Left forelimb (tissue), 1 donor: Measurements from ENCODE around the gene BPHL.
"Not testable (repeated sequence)": the region's sequence is repeated elsewhere in the genome, so short reads cannot be mapped to it uniquely, and the experiment has no call there.

ENCODE experiments used
- DNase-seq: peaks from one replicate; pipeline ENCODE4 v3.0.0-alpha.2; 2018; ENCODE audit warnings: low spot score

Gene BPHL

GRCh38 chr6:3156184-3157130 is 37.9 kb downstream of the BPHL start:
- DNase-seq: not testable (repeated sequence)

GRCh38 chr6:3157131-3157933 is 38.8 kb downstream of the BPHL start, which contains the start of gene TUBB2A:
Gene TUBB2A (minus strand): TSS chr6:3157544. CDS start chr6:3157463, 81 bp downstream.
- peak; percentile 92 for DNase-seq

GRCh38 chr6:3159805-3160781 is 41.6 kb downstream of the BPHL start:
- no peak for DNase-seq

- DNase-seq: no peak
These were observed 43.6 kb downstream of the BPHL start for GRCh38 chr6:3162067-3162497.

GRCh38 chr6:3162565-3163247 is 44.2 kb downstream of the BPHL start:
- peak; percentile 83 for DNase-seq

- DNase-seq: no peak
These were observed 44.7 kb downstream of the BPHL start for GRCh38 chr6:3163248-3163594.

- no peak for DNase-seq
These were observed 45.9 kb downstream of the BPHL start for GRCh38 chr6:3164388-3164787.

- no peak for DNase-seq
These were observed 47.4 kb downstream of the BPHL start for GRCh38 chr6:3165631-3166534.

GRCh38 chr6:3166535-3167225 is 48.2 kb downstream of the BPHL start:
- DNase-seq: not testable (repeated sequence)

- DNase-seq: not testable (repeated sequence)
These were observed 49.5 kb downstream of the BPHL start for GRCh38 chr6:3168046-3168445.

- DNase-seq: not testable (repeated sequence)
These were observed 52.2 kb downstream of the BPHL start for GRCh38 chr6:3170676-3171075.

- not testable (repeated sequence) for DNase-seq
These were observed 53.0 kb downstream of the BPHL start for GRCh38 chr6:3171313-3172175.

- DNase-seq: not testable (repeated sequence)
These were observed 54.3 kb downstream of the BPHL start for GRCh38 chr6:3172789-3173188.

GRCh38 chr6:3173636-3174089 is 55.2 kb downstream of the BPHL start:
- DNase-seq: not testable (repeated sequence)

- no peak for DNase-seq
These were observed 57.3 kb downstream of the BPHL start for GRCh38 chr6:3175715-3176402.

GRCh38 chr6:3176562-3177355 is 58.2 kb downstream of the BPHL start:
- no peak for DNase-seq

- not testable (repeated sequence) for DNase-seq
These were observed 60.2 kb downstream of the BPHL start for GRCh38 chr6:3178666-3179065.
